IMR-90 (cell line): Measurements from ENCODE around the gene RBM11. TPM values are rescaled to one million over a fixed set of nuclear protein-coding genes. Genes with fewer than 3 reads are reported as not detected.

Experiments
- ATAC-seq: fragments of 200-7000 bp; cut with Tn5 transposase; 2 replicates; pipeline ENCODE4 v1.9.1; 2020; ENCODE audit warnings: low read depth, mild to moderate bottlenecking, moderate library complexity
- BruUV-seq: library from RNA; stranded (reverse); fragments of 400-500 nt; replicated peaks from 2 replicates; lab custom pipeline; 2021; lab: Mats Ljungman, UMichigan
- CTCF ChIA-PET: fragments of 300-600 bp; formaldehyde crosslinking; extraction: SDS; loops from one replicate; lab custom pipeline; 2021; ENCODE audit warnings: antibody characterized with exemption; lab: Yijun Ruan, JAX
- POLR2A ChIA-PET: fragments of 300-600 bp; sonication (Branson Sonifier 250); formaldehyde crosslinking; loops from one replicate; lab custom pipeline; 2022; ENCODE audit warnings: antibody characterized with exemption; ENCODE audit not compliant: unreplicated experiment; lab: Charles Lee
- DNase-seq: peaks from one replicate; pipeline ENCODE4 v3.0.0; 2013
- H2AFZ ChIP-seq: replicated peaks from 2 replicates; pipeline ENCODE3; 2013; ENCODE audit warnings: low read length, mild to moderate bottlenecking; ENCODE audit not compliant: poor library complexity
- H2AK5ac ChIP-seq: 2 replicates; pipeline ENCODE4 v1.6.1; 2013; ENCODE audit warnings: low read depth, low read length, inconsistent platforms
- H2AK9ac ChIP-seq: replicated peaks from 2 replicates; pipeline ENCODE3; 2013; ENCODE audit warnings: mild to moderate bottlenecking, low read depth, low read length, moderate library complexity; ENCODE audit not compliant: poor library complexity
- H2BK120ac ChIP-seq: 2 replicates; pipeline ENCODE4 v1.6.1; 2013; ENCODE audit warnings: low read depth, low read length, inconsistent platforms
- H2BK15ac ChIP-seq: 3 replicates; pipeline ENCODE4 v1.6.1; 2013; ENCODE audit warnings: low read depth, low read length, inconsistent platforms
- H2BK20ac ChIP-seq: 2 replicates; pipeline ENCODE4 v1.6.1; 2013; ENCODE audit warnings: low read depth, mild to moderate bottlenecking, inconsistent platforms, low read length, moderate library complexity
- H2BK5ac ChIP-seq: 2 replicates; pipeline ENCODE4 v1.6.1; 2013; ENCODE audit warnings: mild to moderate bottlenecking, low read depth, low read length, inconsistent platforms; ENCODE audit not compliant: poor library complexity, severe bottlenecking
- H3K14ac ChIP-seq: replicated peaks from 2 replicates; pipeline ENCODE4 v1.6.1; 2013; ENCODE audit warnings: low read depth, low read length, inconsistent platforms
- H3K18ac ChIP-seq: 2 replicates; pipeline ENCODE4 v1.6.1; 2013; ENCODE audit warnings: low read depth, low read length, control low read depth
- H3K23ac ChIP-seq: 2 replicates; pipeline ENCODE4 v1.6.1; 2013; ENCODE audit warnings: low read depth, low read length, inconsistent platforms
- H3K27ac ChIP-seq: 2 replicates; pipeline ENCODE4 v1.5.1; 2013; ENCODE audit warnings: mild to moderate bottlenecking, control low read depth, low read length; ENCODE audit not compliant: insufficient read depth
- H3K27me3 ChIP-seq: 2 replicates; pipeline ENCODE4 v1.6.1; 2013; ENCODE audit warnings: low read length; ENCODE audit not compliant: control insufficient read depth, insufficient read depth
- H3K36me3 ChIP-seq: 2 replicates; pipeline ENCODE4 v1.6.1; 2013; ENCODE audit warnings: low read length, mixed read lengths; ENCODE audit not compliant: control insufficient read depth, insufficient read depth
- H3K4ac ChIP-seq: 2 replicates; pipeline ENCODE4 v1.6.1; 2013; ENCODE audit warnings: low read depth, low read length, inconsistent platforms
- H3K4me1 ChIP-seq: 2 replicates; pipeline ENCODE4 v1.6.1; 2013; ENCODE audit warnings: low read length, mixed read lengths; ENCODE audit not compliant: control insufficient read depth, insufficient read depth
- H3K4me2 ChIP-seq: 2 replicates; pipeline ENCODE4 v1.6.1; 2013; ENCODE audit warnings: low read depth, mild to moderate bottlenecking, control low read depth, low read length, moderate library complexity
- H3K4me3 ChIP-seq: 2 replicates; pipeline ENCODE4 v1.5.1; 2013; ENCODE audit warnings: low read depth, mild to moderate bottlenecking, control low read depth, low read length, moderate library complexity; ENCODE audit not compliant: insufficient read depth
- H3K56ac ChIP-seq: 2 replicates; pipeline ENCODE4 v1.6.1; 2013; ENCODE audit warnings: low read length, inconsistent platforms; ENCODE audit not compliant: insufficient read depth; ENCODE audit errors: extremely low read depth
- H3K79me1 ChIP-seq, 2 experiments: 2 replicates each; pipeline ENCODE4 v1.6.1; 2013; ENCODE audit warnings: low read length in 2 of 2, inconsistent platforms in 1 of 2, low read depth in 1 of 2
- H3K9ac ChIP-seq: 2 replicates; pipeline ENCODE4 v1.6.1; 2013; ENCODE audit warnings: low read depth, low read length, control low read depth
- H3K9me1 ChIP-seq: 2 replicates; pipeline ENCODE4 v1.6.1; 2013; ENCODE audit warnings: low read length, inconsistent platforms; ENCODE audit not compliant: insufficient read depth
- H3K9me3 ChIP-seq: 2 replicates; pipeline ENCODE4 v1.6.1; 2013; ENCODE audit warnings: low read length; ENCODE audit not compliant: control insufficient read depth, insufficient read depth
- H4K20me1 ChIP-seq: 2 replicates; pipeline ENCODE4 v1.6.1; 2013; ENCODE audit warnings: low read length, inconsistent platforms; ENCODE audit not compliant: insufficient read depth
- H4K5ac ChIP-seq: 2 replicates; pipeline ENCODE4 v1.6.1; 2013; ENCODE audit warnings: mild to moderate bottlenecking, low read depth, low read length, control low read depth
- H4K8ac ChIP-seq, 2 experiments: 2 replicates each; pipeline ENCODE4 v1.6.1; 2013; ENCODE audit warnings: low read depth in 2 of 2, low read length in 2 of 2, control low read depth in 1 of 2, inconsistent platforms in 1 of 2
- H4K91ac ChIP-seq: 2 replicates; pipeline ENCODE4 v1.6.1; 2013; ENCODE audit warnings: low read depth, low read length, inconsistent platforms; ENCODE audit not compliant: insufficient read depth
- BHLHE40 ChIP-seq: fragments of 150-350 bp; IDR thresholded peaks from 2 replicates; pipeline ENCODE4 v1.6.1; 2016; ENCODE audit warnings: mild to moderate bottlenecking, low read depth, low read length
- CEBPB ChIP-seq: IDR thresholded peaks from 2 replicates; pipeline ENCODE4 v1.6.1; 2012; ENCODE audit warnings: low read depth, low read length, improper control_type of control experiment
- CHD1 ChIP-seq: IDR thresholded peaks from 2 replicates; pipeline ENCODE4 v1.6.1; 2012; ENCODE audit warnings: low read depth, low read length, improper control_type of control experiment
- CTCF ChIP-seq: conservative IDR thresholded peaks from 2 replicates; pipeline ENCODE4 v1.5.1; 2012; ENCODE audit warnings: mild to moderate bottlenecking, low read depth, low read length, improper control_type of control experiment
- ELK1 ChIP-seq: fragments of 150-350 bp; IDR thresholded peaks from 2 replicates; pipeline ENCODE4 v1.6.1; 2016; ENCODE audit warnings: low read depth, mild to moderate bottlenecking, low read length, moderate library complexity, borderline replicate concordance
- FOS ChIP-seq: fragments of 150-350 bp; IDR thresholded peaks from 2 replicates; pipeline ENCODE4 v1.6.1; 2016; ENCODE audit warnings: low read depth, low read length
- MAFK ChIP-seq: IDR thresholded peaks from 2 replicates; pipeline ENCODE4 v1.6.1; 2012; ENCODE audit warnings: low read depth, low read length, improper control_type of control experiment
- MAZ ChIP-seq: IDR thresholded peaks from 2 replicates; pipeline ENCODE4 v1.6.1; 2012; ENCODE audit warnings: low read depth, mild to moderate bottlenecking, low read length, improper control_type of control experiment, moderate library complexity, borderline replicate concordance
- MXI1 ChIP-seq: IDR thresholded peaks from 2 replicates; pipeline ENCODE4 v1.6.1; 2012; ENCODE audit warnings: low read depth, mild to moderate bottlenecking, low read length, moderate library complexity, borderline replicate concordance
- NFE2L2 ChIP-seq: fragments of 150-350 bp; IDR thresholded peaks from 2 replicates; pipeline ENCODE4 v1.6.1; 2016; ENCODE audit warnings: low read depth, mild to moderate bottlenecking, low read length
- POLR2A ChIP-seq: IDR thresholded peaks from 2 replicates; pipeline ENCODE4 v1.6.1; 2012; ENCODE audit warnings: mild to moderate bottlenecking, low read depth, low read length
- RAD21 ChIP-seq: IDR thresholded peaks from 2 replicates; pipeline ENCODE4 v1.6.1; 2012; ENCODE audit warnings: low read length, improper control_type of control experiment
- RCOR1 ChIP-seq: IDR thresholded peaks from 2 replicates; pipeline ENCODE4 v1.6.1; 2012; ENCODE audit warnings: mild to moderate bottlenecking, low read length, improper control_type of control experiment; ENCODE audit not compliant: insufficient replicate concordance
- RFX5 ChIP-seq: IDR thresholded peaks from 2 replicates; pipeline ENCODE4 v1.8.0; 2012; ENCODE audit warnings: low read depth, mild to moderate bottlenecking, low read length, moderate library complexity
- SMC3 ChIP-seq: fragments of 150-350 bp; IDR thresholded peaks from 2 replicates; pipeline ENCODE4 v1.6.1; 2016; ENCODE audit warnings: low read depth, mild to moderate bottlenecking, antibody characterized with exemption, low read length, moderate library complexity
- USF2 ChIP-seq: fragments of 150-350 bp; IDR thresholded peaks from 2 replicates; pipeline ENCODE4 v1.6.1; 2017; ENCODE audit warnings: mild to moderate bottlenecking, antibody characterized with exemption, low read length, low read depth
- WGBS, 2 experiments: methylation state at CpG; one replicate each; pipeline versions ENCODE4 v1.1.5 to v1.1.7; 2013; ENCODE audit warnings: missing lambda C conversion rate in 2 of 2; ENCODE audit not compliant: insufficient read length in 1 of 2; ENCODE audit errors: extremely low coverage in 2 of 2; 5-methylcytosine and 5-hydroxymethylcytosine counted together
- dilution Hi-C: fragments of 300-500 bp; cut with HindIII; formaldehyde crosslinking; loops from one replicate; pipeline ENCODE4 v1.14.3; 2018; ENCODE audit warnings: low sequenced_read_pairs; ENCODE audit not compliant: unreplicated experiment
- in situ Hi-C: fragments of 300-500 bp; cut with MboI; formaldehyde crosslinking; loops from 3 replicates; pipeline ENCODE4 v1.14.3; 2019; ENCODE audit warnings: low sequenced_read_pairs, inconsistent platforms, mixed read lengths
- intact Hi-C: fragments of 100-400 bp; cut with micrococcal nuclease; formaldehyde crosslinking; loops from 2 replicates; pipeline ENCODE4 v1.10.0; 2022
- polyA plus RNA-seq, 3 experiments: library from polyadenylated mRNA; depleted of rRNA; stranded (reverse); fragments of >200 nt; gene quantifications; 2 replicates each; pipeline ENCODE4 v1.2.3, GENCODE V29; 2012; ENCODE audit warnings: low replicate concordance in 1 of 3
- total RNA-seq: library from RNA; depleted of rRNA; stranded (reverse); fragments of >200 nt; gene quantifications from 2 replicates; pipeline ENCODE4 v1.2.3, GENCODE V29; 2012

Gene RBM11
- total and polyA plus RNA-seq, 2 of the 4 experiments (the other 2 are of a cell fraction): 0.10 to 0.18 TPM

- H3K4me3 ChIP-seq: no peak overlapping the region
- no peak overlapping the region for H3K18ac ChIP-seq
- intact Hi-C loops (no loop called here), in situ Hi-C loops (no loop called here), dilution Hi-C loops (no loop called here)
- no peak overlapping the region for H2AK5ac ChIP-seq
- H4K91ac ChIP-seq: no peak overlapping the region
- H3K14ac ChIP-seq: no peak overlapping the region
- DNase-seq (no peak), ATAC-seq (no peak)
- H3K9me3 ChIP-seq: no peaks in the 10 kb centered on the region
- no peaks in the 10 kb centered on the region for H4K20me1 ChIP-seq
- BruUV-seq: no TSS peak
- no peak overlapping the region for H2AK9ac ChIP-seq
- no peaks in the 10 kb centered on the region for H3K36me3 ChIP-seq
- no peak overlapping the region for H3K23ac ChIP-seq
- no peak overlapping the region for H3K27ac ChIP-seq
- H2BK20ac ChIP-seq: no peak overlapping the region
- no CpG with 5 or more reads among the region's 1 CpG for WGBS, 2 experiments
- H2AFZ ChIP-seq: no peak overlapping the region
- CTCF ChIA-PET: no interaction called here
- H3K79me1 ChIP-seq: no peaks in the 10 kb centered on the region
- H2BK120ac ChIP-seq: no peak overlapping the region
- H2BK15ac ChIP-seq: no peak overlapping the region
- no peak overlapping the region for H3K4ac ChIP-seq
- H3K56ac ChIP-seq: no peak overlapping the region
- H3K4me1 ChIP-seq: no peaks in the 10 kb centered on the region
- no peaks in the 10 kb centered on the region for H3K9me1 ChIP-seq
- H3K4me2 ChIP-seq: no peak overlapping the region
- H3K27me3 ChIP-seq: no peaks in the 10 kb centered on the region
- TF ChIP-seq NFE2L2 (no peak), CTCF (no peak), RAD21 (no peak), FOS (no peak), RCOR1 (no peak), RFX5 (no peak), USF2 (no peak), BHLHE40 (no peak), MXI1 (no peak), POLR2A (no peak), MAZ (no peak), CEBPB (no peak), SMC3 (no peak), ELK1 (no peak), MAFK (no peak), CHD1 (no peak)
- H4K5ac ChIP-seq: no peak overlapping the region
- POLR2A ChIA-PET: no interaction called here
- H3K9ac ChIP-seq: no peak overlapping the region
- H2BK5ac ChIP-seq: no peak overlapping the region
- H4K8ac ChIP-seq: no peak overlapping the region
These were observed 27.5 kb downstream of the RBM11 start for GRCh38 chr21:14243461-14243860.
